ENCODE data around the gene RAB11B. TPM values are rescaled to one million over a fixed set of nuclear protein-coding genes. Genes with fewer than 3 reads are reported as not detected.

Gene RAB11B
- total and polyA plus RNA-seq, 2 donors (not counting 1 experiment from before 2014, with no cell fraction given): 27.8 to 46.2 TPM

DNA sequence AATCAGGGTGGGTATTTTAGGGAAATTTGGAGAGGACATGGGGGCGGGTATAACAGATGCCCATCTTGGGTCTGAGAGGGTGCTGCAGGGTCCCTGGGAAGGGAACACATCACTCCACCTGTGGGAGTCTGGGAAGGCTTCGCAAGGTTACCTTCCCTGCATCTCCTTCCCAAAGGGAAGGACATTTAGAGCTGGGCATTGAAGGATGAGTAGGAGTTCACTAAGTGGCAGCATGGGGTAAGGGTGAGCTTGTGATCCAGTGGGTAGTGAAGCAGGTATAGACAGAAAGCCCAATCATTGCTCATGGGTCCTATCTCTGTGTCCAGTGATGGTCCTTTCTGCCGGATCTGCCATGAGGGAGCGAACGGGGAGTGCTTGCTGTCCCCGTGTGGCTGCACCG is 36.1 kb downstream of the RAB11B start:
- DNase-seq (ENCODE audit: low read depth in 2 of 2): no peak
- no peak overlapping the region for H3K27ac ChIP-seq (ENCODE audit: insufficient read depth, low read length)
- no peak overlapping the region for H2AFZ ChIP-seq (ENCODE audit: low read length)
- H3K4me3 ChIP-seq (replicated peaks in 1 of 4; ENCODE audit: control extremely low read depth in 1 of 4, insufficient read depth in 1 of 4, low read depth in 3 of 4, low read length in 4 of 4): no peak overlapping the region
- H4K20me1 ChIP-seq (ENCODE audit: control insufficient read depth, extremely low read depth, insufficient read depth, low read length): no peaks in the 10 kb centered on the region
- H3K79me2 ChIP-seq (ENCODE audit: control insufficient read depth, insufficient read depth, low read length): no peaks in the 10 kb centered on the region
- no peaks in the 10 kb centered on the region for H3K27me3 ChIP-seq (ENCODE audit: control insufficient read depth, insufficient read depth, low read length)
- no peak overlapping the region for H3K9ac ChIP-seq (ENCODE audit: insufficient read depth, low read length)
- no peaks in the 10 kb centered on the region for H3K9me3 ChIP-seq (ENCODE audit: control insufficient read depth, insufficient read depth, low read depth, low read length)
- TF ChIP-seq EZH2 (IDR thresholded peaks at IDR 0.05; ENCODE audit: low read length, missing control alignments) (no peak), CTCF (conservative IDR thresholded peaks at IDR 0.05 in 1 of 2, IDR thresholded peaks at IDR 0.05 in 1 of 2; ENCODE audit: low read depth in 1 of 2, low read length in 2 of 2) (no peak)
- no peaks in the 10 kb centered on the region for H3K4me1 ChIP-seq (ENCODE audit: control insufficient read depth, extremely low read depth, insufficient read depth, low read length)
- H3K4me2 ChIP-seq (ENCODE audit: extremely low read depth, insufficient read depth, low read length): no peak overlapping the region
- H3K36me3 ChIP-seq (ENCODE audit: control insufficient read depth, insufficient read depth, low read length): no peaks in the 10 kb centered on the region

DNA sequence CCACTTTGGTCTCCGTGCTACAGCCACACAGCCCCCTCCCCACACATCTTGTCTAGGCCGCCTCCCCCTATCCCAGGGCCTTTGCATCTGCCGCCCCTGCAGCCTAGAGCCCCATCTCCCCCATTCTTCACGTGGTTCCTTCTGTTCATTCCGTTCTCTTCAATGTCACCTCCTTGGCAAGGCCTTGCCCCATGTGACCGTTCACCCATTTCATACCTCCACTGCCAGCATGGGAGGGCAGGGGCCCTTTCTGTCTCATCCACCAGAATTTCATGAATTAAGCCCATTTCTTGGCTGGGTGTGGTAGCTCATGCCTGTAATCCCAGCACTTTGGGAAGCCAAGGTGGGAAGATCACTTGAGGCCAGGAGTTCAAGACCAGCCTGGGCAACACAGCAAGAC is 38.9 kb downstream of the RAB11B start:
- Histone ChIP-seq H3K4me3 (replicated peaks in 1 of 4; ENCODE audit: control extremely low read depth in 1 of 4, insufficient read depth in 1 of 4, low read depth in 3 of 4, low read length in 4 of 4) (no peak overlapping the region), H4K20me1 (ENCODE audit: control insufficient read depth, extremely low read depth, insufficient read depth, low read length) (no peaks in the 10 kb centered on the region), H3K4me2 (ENCODE audit: extremely low read depth, insufficient read depth, low read length) (no peak overlapping the region), H3K9me3 (ENCODE audit: control insufficient read depth, insufficient read depth, low read depth, low read length) (no peaks in the 10 kb centered on the region), H3K79me2 (ENCODE audit: control insufficient read depth, insufficient read depth, low read length) (no peaks in the 10 kb centered on the region), H3K27ac (ENCODE audit: insufficient read depth, low read length) (no peak overlapping the region), H3K36me3 (ENCODE audit: control insufficient read depth, insufficient read depth, low read length) (no peaks in the 10 kb centered on the region), H2AFZ (ENCODE audit: low read length) (no peak overlapping the region), H3K4me1 (ENCODE audit: control insufficient read depth, extremely low read depth, insufficient read depth, low read length) (no peaks in the 10 kb centered on the region), H3K27me3 (ENCODE audit: control insufficient read depth, insufficient read depth, low read length) (no peaks in the 10 kb centered on the region), H3K9ac (ENCODE audit: insufficient read depth, low read length) (no peak overlapping the region)
- TF ChIP-seq EZH2 (IDR thresholded peaks at IDR 0.05; ENCODE audit: low read length, missing control alignments): no peak
- no peak for DNase-seq (ENCODE audit: low read depth in 2 of 2)

DNA sequence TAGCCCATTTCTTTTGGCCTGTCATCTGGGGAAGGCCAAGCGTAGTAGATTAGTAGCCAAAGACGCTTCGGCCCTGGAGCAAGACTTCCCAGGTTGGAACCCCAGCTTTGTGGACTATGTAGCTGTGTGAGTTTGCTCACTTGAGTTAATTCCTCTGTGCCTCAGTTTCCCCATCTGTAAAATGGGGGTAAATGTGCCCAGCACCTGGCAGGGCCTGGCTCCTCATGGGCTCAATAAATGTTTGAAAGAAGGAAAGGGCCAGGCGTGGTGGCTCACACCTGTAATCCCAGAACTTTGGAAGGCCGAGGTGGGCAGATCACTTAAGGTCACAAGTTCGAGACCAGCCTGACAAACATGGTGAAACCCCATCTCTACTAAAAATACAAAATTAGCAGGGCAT is 39.7 kb downstream of the RAB11B start:
- Histone ChIP-seq H3K4me2 (ENCODE audit: extremely low read depth, insufficient read depth, low read length) (no peak overlapping the region), H3K4me1 (ENCODE audit: control insufficient read depth, extremely low read depth, insufficient read depth, low read length) (no peaks in the 10 kb centered on the region), H3K79me2 (ENCODE audit: control insufficient read depth, insufficient read depth, low read length) (no peaks in the 10 kb centered on the region), H3K9ac (ENCODE audit: insufficient read depth, low read length) (no peak overlapping the region), H3K9me3 (ENCODE audit: control insufficient read depth, insufficient read depth, low read depth, low read length) (no peaks in the 10 kb centered on the region), H3K27ac (ENCODE audit: insufficient read depth, low read length) (no peak overlapping the region), H3K27me3 (ENCODE audit: control insufficient read depth, insufficient read depth, low read length) (no peaks in the 10 kb centered on the region), H3K36me3 (ENCODE audit: control insufficient read depth, insufficient read depth, low read length) (no peaks in the 10 kb centered on the region), H3K4me3 (replicated peaks in 1 of 4; ENCODE audit: control extremely low read depth in 1 of 4, insufficient read depth in 1 of 4, low read depth in 3 of 4, low read length in 4 of 4) (no peak overlapping the region), H2AFZ (ENCODE audit: low read length) (no peak overlapping the region), H4K20me1 (ENCODE audit: control insufficient read depth, extremely low read depth, insufficient read depth, low read length) (no peaks in the 10 kb centered on the region)
- no peak for TF ChIP-seq EZH2 (IDR thresholded peaks at IDR 0.05; ENCODE audit: low read length, missing control alignments)
- TF ChIP-seq CTCF (conservative IDR thresholded peaks at IDR 0.05 in 1 of 2, IDR thresholded peaks at IDR 0.05 in 1 of 2; ENCODE audit: low read depth in 1 of 2, low read length in 2 of 2): no peak
- DNase-seq (ENCODE audit: low read depth in 2 of 2): no peak

Data from fibroblast of lung (primary cell).